Activated T-cell treated with anti-CD3 and anti-CD28 coated beads, Interleukin-2, amount 50 U/mL, for 48 hours (primary cell): Measurements from ENCODE around the gene PHF20.
"Not testable (repeated sequence)": the region's sequence is repeated elsewhere in the genome, so short reads cannot be mapped to it uniquely, and the experiment has no call there.

ENCODE experiments used
- DNase-seq, 2 experiments: peaks; one replicate each; pipeline ENCODE4 v3.0.0-alpha.2; 2020

Gene PHF20

GRCh38 chr20:35783811-35784210, 12.0 kb downstream of the PHF20 start:
- DNase-seq: not testable (repeated sequence)

DNA sequence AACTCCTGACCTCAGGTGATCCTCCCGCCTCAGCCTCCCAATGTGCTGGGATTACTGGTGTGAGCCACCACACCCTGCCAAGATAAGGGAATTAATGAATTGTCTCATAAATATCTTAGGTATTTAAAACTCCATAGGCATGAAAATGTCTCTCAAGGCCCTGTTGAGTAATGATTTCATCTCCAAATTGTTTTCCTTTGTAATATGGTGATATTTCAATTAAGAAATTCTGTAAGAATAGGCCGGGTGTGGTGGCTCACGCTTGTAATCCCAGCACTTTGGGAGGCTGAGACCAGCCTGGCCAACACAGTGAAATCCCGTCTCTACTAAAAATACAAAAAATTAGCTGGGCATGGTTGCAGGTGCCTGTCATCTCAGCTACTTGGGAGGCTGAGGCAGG, 13.7 kb downstream of the PHF20 start:
- DNase-seq: not testable (repeated sequence)

DNA sequence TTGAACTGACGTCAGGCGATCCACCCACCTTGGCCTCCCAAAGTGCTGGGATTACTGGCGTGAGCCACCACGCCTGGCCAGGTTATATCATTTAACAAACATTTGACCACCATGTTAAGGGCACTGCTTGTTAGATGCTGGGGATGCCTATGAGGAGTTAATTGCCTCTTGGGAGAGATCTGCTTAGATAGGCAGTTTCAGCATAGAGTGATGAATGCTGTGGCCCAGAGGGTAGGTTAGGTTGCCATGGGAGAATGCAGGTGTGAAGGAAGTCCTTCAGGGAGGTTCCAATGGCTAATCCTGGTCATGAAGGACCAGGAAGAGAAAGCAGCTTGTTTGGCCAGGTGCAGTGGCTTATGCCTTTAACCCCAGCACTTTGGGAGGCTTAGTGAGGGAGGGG, 17.0 kb downstream of the PHF20 start:
- no peak for DNase-seq

GRCh38 chr20:35791097-35791496, 19.3 kb downstream of the PHF20 start:
- no peak for DNase-seq

- DNase-seq: no peak
These were observed 20.0 kb downstream of the PHF20 start for GRCh38 chr20:35791821-35792220.

DNA sequence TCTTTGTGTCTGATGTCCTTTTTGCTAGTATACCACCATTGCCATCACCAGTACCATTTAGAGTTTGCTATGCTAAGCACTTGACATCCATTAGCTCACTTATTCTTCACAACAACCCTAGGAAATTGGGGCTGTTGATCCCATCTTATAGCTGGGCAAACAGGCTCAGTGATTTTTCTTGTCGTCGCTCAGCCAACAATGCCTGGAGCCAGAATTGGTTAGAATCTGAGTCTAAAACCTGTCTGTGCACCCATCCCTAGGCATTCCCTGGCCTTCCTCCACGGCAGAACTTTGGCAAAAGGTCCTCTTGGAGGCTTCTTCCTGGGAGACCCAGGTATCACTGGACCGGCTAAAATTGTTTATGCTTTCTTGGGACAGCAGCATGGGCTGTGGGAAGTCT, 20.9 kb downstream of the PHF20 start:
- no peak for DNase-seq

GRCh38 chr20:35796571-35796970, 24.8 kb downstream of the PHF20 start:
- DNase-seq: no peak

- no peak for DNase-seq
These were observed 30.1 kb downstream of the PHF20 start for GRCh38 chr20:35801865-35802264.

DNA sequence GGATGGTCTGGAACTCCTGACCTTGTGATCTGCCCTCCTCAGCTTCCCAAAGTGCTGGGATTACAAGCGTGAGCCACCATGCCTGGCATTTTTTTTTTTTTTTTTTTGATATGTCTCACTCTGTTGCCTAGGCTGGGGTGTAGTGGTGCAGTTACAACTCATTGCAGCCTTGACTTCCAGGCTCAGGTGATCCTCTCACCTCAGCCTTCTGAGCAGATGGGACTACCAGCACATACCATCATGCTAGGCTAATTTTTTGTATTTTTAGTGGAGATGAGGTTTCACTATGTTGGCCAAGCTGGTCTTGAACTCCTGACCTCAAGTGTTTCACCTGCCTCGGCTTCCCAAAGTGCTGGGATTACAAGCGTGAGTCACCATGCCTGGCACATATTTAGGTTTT, 34.3 kb downstream of the PHF20 start:
- DNase-seq: no peak

DNA sequence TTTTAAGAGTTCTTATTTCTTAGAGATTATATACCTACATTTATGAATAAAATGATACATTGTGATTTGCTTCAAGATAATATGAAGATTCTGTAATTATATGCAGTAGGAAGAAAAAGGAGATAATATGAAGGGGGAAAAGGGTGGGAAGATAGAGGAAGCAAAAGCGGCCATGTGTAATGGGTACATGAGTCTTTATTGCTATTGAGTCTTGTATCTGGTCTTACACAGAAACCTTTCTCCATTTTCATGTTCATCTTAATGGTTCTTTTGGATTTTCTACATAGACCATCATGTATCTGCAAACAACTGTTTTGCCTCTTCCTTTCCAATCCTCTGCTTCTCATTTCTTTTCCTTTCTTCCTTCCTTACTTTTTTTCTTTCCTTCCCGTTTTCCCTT, 36.1 kb downstream of the PHF20 start:
- no peak for DNase-seq

- DNase-seq: no peak
These were observed 48.9 kb downstream of the PHF20 start for GRCh38 chr20:35820715-35821114.

DNA sequence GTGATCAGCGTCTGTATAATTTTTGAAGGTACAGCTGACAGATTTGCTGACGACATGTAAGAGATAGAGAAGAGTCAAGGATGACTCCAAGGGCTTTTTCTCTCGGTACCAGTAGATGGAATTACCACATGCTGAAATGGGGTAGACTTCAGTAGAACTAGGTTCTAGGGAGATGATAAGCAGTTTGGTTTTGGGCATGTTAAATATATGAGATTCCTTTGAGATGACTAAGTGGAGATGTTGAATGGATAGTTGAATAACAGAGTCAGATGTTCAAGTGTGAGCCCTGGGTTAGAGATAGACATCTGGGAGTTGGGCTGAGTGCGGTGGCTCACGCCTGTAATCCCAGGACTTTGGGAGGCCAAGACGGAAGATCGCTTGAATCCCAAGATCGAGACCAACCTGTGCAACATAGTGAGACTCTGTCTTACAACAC, 50.0 kb downstream of the PHF20 start:
- no peak for DNase-seq

DNA sequence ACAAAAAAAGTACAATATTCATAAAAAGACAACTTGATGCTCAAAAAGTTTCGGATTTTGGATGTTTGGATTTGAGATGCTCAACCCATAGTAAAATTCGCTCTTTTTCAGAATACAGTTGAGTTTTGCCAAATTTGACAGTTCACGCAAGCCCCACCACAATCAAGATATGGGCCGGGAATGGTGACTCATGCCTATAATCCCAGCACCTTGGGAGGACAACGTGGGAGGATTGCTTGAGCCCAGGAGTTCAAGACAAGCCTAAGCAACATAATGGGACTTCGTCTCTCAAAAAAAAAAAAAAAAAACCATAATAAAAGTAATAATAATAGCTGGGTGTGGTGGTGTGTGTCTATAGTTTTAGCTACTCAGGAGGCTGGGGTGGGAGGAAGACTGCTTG, 51.3 kb downstream of the PHF20 start:
- DNase-seq: no peak

DNA sequence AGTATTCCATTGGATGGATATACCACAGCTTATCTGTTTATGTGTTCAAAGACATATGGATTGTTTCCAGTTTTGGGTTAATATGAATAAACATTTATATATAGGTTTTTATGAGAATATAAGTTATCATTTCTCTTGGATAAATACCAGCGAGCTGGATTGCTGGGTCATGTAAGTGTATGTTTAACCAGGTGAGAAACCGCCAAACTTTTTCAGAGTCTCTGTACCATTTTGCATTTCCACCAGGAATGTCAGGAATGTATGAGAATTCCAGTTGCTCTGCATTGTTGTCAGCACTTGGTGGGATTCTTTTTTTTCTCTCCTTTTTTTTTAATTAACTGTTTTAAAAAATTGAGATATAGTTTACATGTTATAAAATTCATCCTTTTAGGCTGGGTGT, 52.1 kb downstream of the PHF20 start:
- DNase-seq: no peak

- no peak for DNase-seq
These were observed 54.7 kb downstream of the PHF20 start for GRCh38 chr20:35826397-35826998.

- DNase-seq: no peak
These were observed 56.6 kb downstream of the PHF20 start for GRCh38 chr20:35828434-35828833.

GRCh38 chr20:35828916-35829315, 57.1 kb downstream of the PHF20 start:
- no peak for DNase-seq

DNA sequence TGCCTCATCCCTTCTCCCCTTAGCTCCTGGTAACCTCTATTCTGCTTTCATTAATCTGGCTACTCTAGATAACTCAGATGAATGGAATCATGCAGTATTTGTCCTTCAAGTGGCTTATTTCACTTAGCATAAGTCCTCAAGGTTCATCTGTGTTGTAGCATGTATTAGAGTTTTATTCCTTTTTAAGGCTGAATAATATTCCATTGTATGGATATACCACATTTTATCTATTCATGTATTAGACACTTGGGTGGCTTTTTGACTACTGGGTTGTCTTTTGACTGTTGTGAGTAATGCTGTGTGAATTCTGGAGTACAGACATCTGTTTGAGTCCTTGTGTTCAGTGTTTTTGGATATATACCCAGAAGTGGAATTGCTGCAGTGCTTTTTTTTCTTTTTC, 58.4 kb downstream of the PHF20 start:
- DNase-seq: no peak

DNA sequence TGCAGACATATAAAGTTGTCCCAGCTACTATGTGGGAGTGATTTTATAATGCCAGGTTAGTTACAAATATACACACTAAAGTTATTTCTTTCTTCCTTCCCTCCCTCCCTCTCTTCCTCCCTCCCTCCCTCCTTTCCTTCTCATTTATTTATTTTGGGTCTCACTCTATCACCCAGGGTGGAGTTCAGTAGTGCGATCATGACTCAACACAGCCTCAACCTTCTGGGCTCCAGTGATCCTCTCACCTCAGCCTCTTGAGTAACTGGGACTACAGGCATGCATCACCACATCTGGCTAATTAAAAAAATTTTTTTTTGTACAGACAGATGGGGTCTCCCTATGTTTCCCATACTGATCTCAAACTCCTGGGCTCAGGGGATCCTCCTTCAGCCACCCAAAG, 59.2 kb downstream of the PHF20 start:
- no peak for DNase-seq

GRCh38 chr20:35831971-35832370, 60.2 kb downstream of the PHF20 start:
- DNase-seq: no peak

GRCh38 chr20:35833241-35833640, 61.4 kb downstream of the PHF20 start:
- DNase-seq: no peak

DNA sequence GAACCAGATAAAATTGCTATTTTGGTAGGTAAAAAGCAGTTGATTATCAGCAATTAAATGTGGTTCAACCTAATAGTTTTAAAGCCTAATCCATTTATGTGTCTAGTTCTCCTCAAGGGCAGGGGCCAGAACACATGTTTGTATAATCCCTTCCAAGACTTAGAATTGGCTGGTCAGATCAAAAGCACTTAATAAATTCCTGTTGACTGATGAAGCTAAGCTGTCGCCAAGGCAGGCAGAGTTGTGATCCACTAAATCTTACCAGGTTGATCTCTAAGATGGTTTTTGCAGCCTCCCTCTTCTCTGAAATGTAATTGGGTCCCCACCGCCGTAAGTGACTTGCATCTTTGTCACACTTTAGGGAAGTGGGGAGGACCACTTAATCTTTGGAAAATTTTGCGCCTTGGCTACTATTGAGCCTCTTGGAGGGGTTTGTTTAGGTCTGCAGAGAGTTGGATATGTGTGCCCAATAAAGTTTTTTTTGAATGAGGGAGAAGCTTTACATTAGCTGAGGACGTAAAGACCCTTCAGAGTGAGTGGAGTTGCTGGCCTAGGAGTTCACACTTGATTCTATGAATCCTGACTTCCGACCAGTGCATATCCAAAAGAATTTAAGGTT, 65.9 kb downstream of the PHF20 start:
- DNase-seq: no peak

DNA sequence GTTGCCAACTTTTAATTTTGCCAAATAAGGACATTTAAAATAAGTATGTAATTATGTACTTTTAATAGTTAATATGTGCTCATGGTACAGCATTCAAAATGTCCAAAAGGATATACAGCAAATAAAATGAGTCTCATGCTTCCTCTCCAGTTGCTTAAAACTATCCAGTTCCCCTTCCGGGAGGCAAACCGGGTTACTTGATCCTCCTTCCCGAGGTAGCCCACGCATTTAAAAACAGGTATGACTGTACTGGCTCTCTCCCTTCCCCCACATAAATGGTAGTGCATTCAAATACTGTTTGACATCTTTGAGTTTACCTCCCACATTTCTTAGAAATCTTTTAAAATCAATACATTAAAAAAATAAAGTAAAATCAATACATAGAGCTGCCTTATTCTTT, 66.4 kb downstream of the PHF20 start:
- DNase-seq: no peak

- no peak for DNase-seq
These were observed 68.1 kb downstream of the PHF20 start for GRCh38 chr20:35839904-35840303.

- no peak for DNase-seq
These were observed 68.6 kb downstream of the PHF20 start for GRCh38 chr20:35840421-35840820.
